Activated T-cell treated with anti-CD3 and anti-CD28 coated beads for 1 hour (primary cell): ENCODE measurements around the gene SH3TC1.

ENCODE experiments used
- DNase-seq: peaks from one replicate; pipeline ENCODE4 v3.0.0-alpha.2; 2020; ENCODE audit warnings: low read depth

Gene SH3TC1

DNA sequence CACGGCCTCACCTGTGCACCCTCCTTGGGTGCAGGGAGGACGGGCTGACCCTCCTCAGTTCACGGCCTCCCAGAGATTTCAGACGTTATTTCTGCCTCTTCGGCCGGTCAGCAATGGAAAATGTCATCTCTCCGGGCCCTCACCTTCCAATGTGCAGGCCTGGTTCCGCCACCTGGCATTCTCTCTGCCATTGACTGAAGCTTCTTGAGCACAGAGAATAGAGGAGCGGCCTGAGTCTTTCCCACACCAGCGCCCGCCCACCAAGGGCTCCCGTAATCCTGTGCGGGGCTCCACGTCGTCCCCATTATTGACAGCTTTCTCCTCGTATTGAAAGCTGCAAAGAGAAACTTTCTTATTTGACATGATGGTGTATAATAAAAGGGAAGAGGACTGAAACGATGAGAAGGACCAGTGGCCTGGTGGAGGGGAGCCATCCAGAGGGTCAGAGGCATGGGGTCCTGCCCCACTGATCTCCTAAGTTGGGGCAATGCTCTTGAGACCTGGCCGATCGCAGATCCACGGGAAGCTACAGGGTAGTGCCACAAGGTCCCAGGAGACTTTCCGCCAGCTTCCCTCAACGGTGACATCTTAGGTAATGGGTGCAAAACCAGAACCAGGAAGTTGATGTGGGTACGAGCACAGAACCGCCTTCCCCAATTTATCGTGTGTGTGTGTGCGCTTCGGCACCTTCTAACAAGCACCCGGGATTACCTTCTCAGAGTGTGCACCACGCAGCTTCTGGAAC, 91.0 kb downstream of the SH3TC1 start:
- DNase-seq = no peak

DNA sequence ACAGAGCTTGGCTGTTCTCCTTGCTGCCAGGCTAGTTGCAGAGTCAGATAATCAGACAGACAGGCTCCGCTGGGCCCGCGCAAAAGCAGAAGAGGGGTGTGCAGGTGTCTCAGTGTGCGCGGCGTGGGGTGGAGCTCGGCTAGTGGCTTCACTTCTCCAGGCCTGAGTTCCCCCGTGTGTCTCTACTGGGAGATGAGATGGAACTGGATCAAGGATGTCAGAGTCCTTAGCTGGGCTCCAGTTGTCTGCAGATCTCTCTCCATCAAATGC, 91.5 kb downstream of the SH3TC1 start:
- DNase-seq = no peak
